IMR-90 (cell line): Measurements from ENCODE around the gene ZNF385B. TPM values are rescaled to one million over a fixed set of nuclear protein-coding genes. Genes with fewer than 3 reads are reported as not detected.
A peak's percentile ranks its signal among the peaks of the same experiment; 100 is the strongest.

ENCODE experiments used
- ATAC-seq: fragments of 200-7000 bp; cut with Tn5 transposase; 2 replicates; pipeline ENCODE4 v1.9.1; 2020; ENCODE audit warnings: low read depth, mild to moderate bottlenecking, moderate library complexity
- BruUV-seq: library from RNA; stranded (reverse); fragments of 400-500 nt; replicated peaks from 2 replicates; lab custom pipeline; 2021; lab: Mats Ljungman, UMichigan
- CTCF ChIA-PET: fragments of 300-600 bp; formaldehyde crosslinking; extraction: SDS; loops from one replicate; lab custom pipeline; 2021; ENCODE audit warnings: antibody characterized with exemption; lab: Yijun Ruan, JAX
- POLR2A ChIA-PET: fragments of 300-600 bp; sonication (Branson Sonifier 250); formaldehyde crosslinking; loops from one replicate; lab custom pipeline; 2022; ENCODE audit warnings: antibody characterized with exemption; ENCODE audit not compliant: unreplicated experiment; lab: Charles Lee
- DNase-seq: peaks from one replicate; pipeline ENCODE4 v3.0.0; 2013
- H2AFZ ChIP-seq: replicated peaks from 2 replicates; pipeline ENCODE3; 2013; ENCODE audit warnings: low read length, mild to moderate bottlenecking; ENCODE audit not compliant: poor library complexity
- H2AK5ac ChIP-seq: 2 replicates; pipeline ENCODE4 v1.6.1; 2013; ENCODE audit warnings: low read depth, low read length, inconsistent platforms
- H2AK9ac ChIP-seq: replicated peaks from 2 replicates; pipeline ENCODE3; 2013; ENCODE audit warnings: mild to moderate bottlenecking, low read depth, low read length, moderate library complexity; ENCODE audit not compliant: poor library complexity
- H2BK120ac ChIP-seq: 2 replicates; pipeline ENCODE4 v1.6.1; 2013; ENCODE audit warnings: low read depth, low read length, inconsistent platforms
- H2BK15ac ChIP-seq: 3 replicates; pipeline ENCODE4 v1.6.1; 2013; ENCODE audit warnings: low read depth, low read length, inconsistent platforms
- H2BK20ac ChIP-seq: 2 replicates; pipeline ENCODE4 v1.6.1; 2013; ENCODE audit warnings: low read depth, mild to moderate bottlenecking, inconsistent platforms, low read length, moderate library complexity
- H2BK5ac ChIP-seq: 2 replicates; pipeline ENCODE4 v1.6.1; 2013; ENCODE audit warnings: mild to moderate bottlenecking, low read depth, low read length, inconsistent platforms; ENCODE audit not compliant: poor library complexity, severe bottlenecking
- H3K14ac ChIP-seq: replicated peaks from 2 replicates; pipeline ENCODE4 v1.6.1; 2013; ENCODE audit warnings: low read depth, low read length, inconsistent platforms
- H3K18ac ChIP-seq: 2 replicates; pipeline ENCODE4 v1.6.1; 2013; ENCODE audit warnings: low read depth, low read length, control low read depth
- H3K23ac ChIP-seq: 2 replicates; pipeline ENCODE4 v1.6.1; 2013; ENCODE audit warnings: low read depth, low read length, inconsistent platforms
- H3K27ac ChIP-seq: 2 replicates; pipeline ENCODE4 v1.5.1; 2013; ENCODE audit warnings: mild to moderate bottlenecking, control low read depth, low read length; ENCODE audit not compliant: insufficient read depth
- H3K27me3 ChIP-seq: 2 replicates; pipeline ENCODE4 v1.6.1; 2013; ENCODE audit warnings: low read length; ENCODE audit not compliant: control insufficient read depth, insufficient read depth
- H3K36me3 ChIP-seq: 2 replicates; pipeline ENCODE4 v1.6.1; 2013; ENCODE audit warnings: low read length, mixed read lengths; ENCODE audit not compliant: control insufficient read depth, insufficient read depth
- H3K4ac ChIP-seq: 2 replicates; pipeline ENCODE4 v1.6.1; 2013; ENCODE audit warnings: low read depth, low read length, inconsistent platforms
- H3K4me1 ChIP-seq: 2 replicates; pipeline ENCODE4 v1.6.1; 2013; ENCODE audit warnings: low read length, mixed read lengths; ENCODE audit not compliant: control insufficient read depth, insufficient read depth
- H3K4me2 ChIP-seq: 2 replicates; pipeline ENCODE4 v1.6.1; 2013; ENCODE audit warnings: low read depth, mild to moderate bottlenecking, control low read depth, low read length, moderate library complexity
- H3K4me3 ChIP-seq: 2 replicates; pipeline ENCODE4 v1.5.1; 2013; ENCODE audit warnings: low read depth, mild to moderate bottlenecking, control low read depth, low read length, moderate library complexity; ENCODE audit not compliant: insufficient read depth
- H3K56ac ChIP-seq: 2 replicates; pipeline ENCODE4 v1.6.1; 2013; ENCODE audit warnings: low read length, inconsistent platforms; ENCODE audit not compliant: insufficient read depth; ENCODE audit errors: extremely low read depth
- H3K79me1 ChIP-seq, 2 experiments: 2 replicates each; pipeline ENCODE4 v1.6.1; 2013; ENCODE audit warnings: low read length in 2 of 2, inconsistent platforms in 1 of 2, low read depth in 1 of 2
- H3K9ac ChIP-seq: 2 replicates; pipeline ENCODE4 v1.6.1; 2013; ENCODE audit warnings: low read depth, low read length, control low read depth
- H3K9me1 ChIP-seq: 2 replicates; pipeline ENCODE4 v1.6.1; 2013; ENCODE audit warnings: low read length, inconsistent platforms; ENCODE audit not compliant: insufficient read depth
- H3K9me3 ChIP-seq: 2 replicates; pipeline ENCODE4 v1.6.1; 2013; ENCODE audit warnings: low read length; ENCODE audit not compliant: control insufficient read depth, insufficient read depth
- H4K20me1 ChIP-seq: 2 replicates; pipeline ENCODE4 v1.6.1; 2013; ENCODE audit warnings: low read length, inconsistent platforms; ENCODE audit not compliant: insufficient read depth
- H4K5ac ChIP-seq: 2 replicates; pipeline ENCODE4 v1.6.1; 2013; ENCODE audit warnings: mild to moderate bottlenecking, low read depth, low read length, control low read depth
- H4K8ac ChIP-seq, 2 experiments: 2 replicates each; pipeline ENCODE4 v1.6.1; 2013; ENCODE audit warnings: low read depth in 2 of 2, low read length in 2 of 2, control low read depth in 1 of 2, inconsistent platforms in 1 of 2
- H4K91ac ChIP-seq: 2 replicates; pipeline ENCODE4 v1.6.1; 2013; ENCODE audit warnings: low read depth, low read length, inconsistent platforms; ENCODE audit not compliant: insufficient read depth
- FOS ChIP-seq: fragments of 150-350 bp; IDR thresholded peaks from 2 replicates; pipeline ENCODE4 v1.6.1; 2016; ENCODE audit warnings: low read depth, low read length
- MAFK ChIP-seq: IDR thresholded peaks from 2 replicates; pipeline ENCODE4 v1.6.1; 2012; ENCODE audit warnings: low read depth, low read length, improper control_type of control experiment
- POLR2A ChIP-seq: IDR thresholded peaks from 2 replicates; pipeline ENCODE4 v1.6.1; 2012; ENCODE audit warnings: mild to moderate bottlenecking, low read depth, low read length
- RFX5 ChIP-seq: IDR thresholded peaks from 2 replicates; pipeline ENCODE4 v1.8.0; 2012; ENCODE audit warnings: low read depth, mild to moderate bottlenecking, low read length, moderate library complexity
- SMC3 ChIP-seq: fragments of 150-350 bp; IDR thresholded peaks from 2 replicates; pipeline ENCODE4 v1.6.1; 2016; ENCODE audit warnings: low read depth, mild to moderate bottlenecking, antibody characterized with exemption, low read length, moderate library complexity
- WGBS, 2 experiments: methylation state at CpG; one replicate each; pipeline versions ENCODE4 v1.1.5 to v1.1.7; 2013; ENCODE audit warnings: missing lambda C conversion rate in 2 of 2; ENCODE audit not compliant: insufficient read length in 1 of 2; ENCODE audit errors: extremely low coverage in 2 of 2; 5-methylcytosine and 5-hydroxymethylcytosine counted together
- dilution Hi-C: fragments of 300-500 bp; cut with HindIII; formaldehyde crosslinking; loops from one replicate; pipeline ENCODE4 v1.14.3; 2018; ENCODE audit warnings: low sequenced_read_pairs; ENCODE audit not compliant: unreplicated experiment
- in situ Hi-C: fragments of 300-500 bp; cut with MboI; formaldehyde crosslinking; loops from 3 replicates; pipeline ENCODE4 v1.14.3; 2019; ENCODE audit warnings: low sequenced_read_pairs, inconsistent platforms, mixed read lengths
- intact Hi-C: fragments of 100-400 bp; cut with micrococcal nuclease; formaldehyde crosslinking; loops from 2 replicates; pipeline ENCODE4 v1.10.0; 2022
- polyA plus RNA-seq, 3 experiments: library from polyadenylated mRNA; depleted of rRNA; stranded (reverse); fragments of >200 nt; gene quantifications; 2 replicates each; pipeline ENCODE4 v1.2.3, GENCODE V29; 2012; ENCODE audit warnings: low replicate concordance in 1 of 3
- total RNA-seq: library from RNA; depleted of rRNA; stranded (reverse); fragments of >200 nt; gene quantifications from 2 replicates; pipeline ENCODE4 v1.2.3, GENCODE V29; 2012

Gene ZNF385B
- total and polyA plus RNA-seq, 2 of the 4 experiments (the other 2 are of a cell fraction), result not detected

DNA sequence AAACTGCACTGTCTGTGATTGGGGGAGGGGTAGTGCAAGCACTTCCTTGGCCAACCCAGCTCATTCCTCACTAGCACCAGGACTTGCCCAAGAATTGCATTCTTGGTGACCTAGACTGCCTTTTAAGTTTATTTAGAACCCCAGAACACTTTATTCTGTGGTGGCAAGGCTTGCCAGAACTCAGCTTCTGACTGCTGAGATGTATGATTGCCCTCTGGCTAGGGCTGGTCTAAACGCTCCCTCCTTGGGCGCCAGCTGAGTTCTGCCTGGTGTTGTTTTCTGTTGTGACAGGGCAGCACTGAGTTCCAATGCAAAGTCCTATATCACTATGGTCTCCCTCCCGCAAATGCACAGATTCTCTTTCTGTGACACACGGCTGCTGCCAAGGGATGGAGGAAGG lies 247.7 kb downstream of the ZNF385B start:
- no peaks in the 10 kb centered on the region for H4K20me1 ChIP-seq
- no CpG with 5 or more reads among the region's 4 CpGs for WGBS, 2 experiments
- ATAC-seq (peak; percentile 42), DNase-seq (peak; percentile 23)
- H2AK5ac ChIP-seq, result peak overlapping the region; percentile 77; the same call in 1 of the 2 replicates
- H3K4me3 ChIP-seq, result no peak overlapping the region
- H3K4ac ChIP-seq, result peak overlapping the region; percentile 82
- no peaks in the 10 kb centered on the region for H3K36me3 ChIP-seq
- peak overlapping the region; percentile 26; the same call in 1 of the 2 replicates for H3K18ac ChIP-seq
- peak overlapping the region; percentile 84 for H2BK20ac ChIP-seq
- H3K9me3 ChIP-seq, result no peaks in the 10 kb centered on the region
- H3K27me3 ChIP-seq, result no peaks in the 10 kb centered on the region
- CTCF ChIA-PET, result interaction anchor here (0.8 kb wide), 1 partner anchor 140 kb away, joined by 3 read pairs; no protein-coding TSS in a partner anchor
- dilution Hi-C loops (no loop called here), in situ Hi-C loops (no loop called here), intact Hi-C loops (loop anchor here (5.0 kb wide), 1 partner anchor 134 kb away; no protein-coding TSS in a partner anchor)
- peak overlapping the region; percentile 72 for H2BK120ac ChIP-seq
- peak overlapping the region; percentile 29; the same call in 2 of the 3 replicates for H2BK15ac ChIP-seq
- no TSS peak for BruUV-seq
- no peak overlapping the region for H3K56ac ChIP-seq
- H3K4me2 ChIP-seq, result peak overlapping the region; percentile 49; the same call in 1 of the 2 replicates
- peak overlapping the region; percentile 81 for H3K14ac ChIP-seq
- peaks cover 20% of the 10 kb centered on the region for H3K9me1 ChIP-seq
- H3K27ac ChIP-seq, result no peak overlapping the region
- peak overlapping the region; percentile 68 for H3K23ac ChIP-seq
- H4K8ac ChIP-seq, result peak overlapping the region in 1 of 2 experiments; percentile 56; a peak in 3 of 4 replicates
- peak overlapping the region; percentile 52 for H2BK5ac ChIP-seq
- H3K9ac ChIP-seq, result no peak overlapping the region
- H3K79me1 ChIP-seq, result peaks cover 0 to 4% of the 10 kb centered on the region in 2 experiments; a peak in 1 of 4 replicates
- POLR2A ChIA-PET, result no interaction called here
- H4K91ac ChIP-seq, result peak overlapping the region; percentile 86
- H2AFZ ChIP-seq, result peak overlapping the region; percentile 53
- H4K5ac ChIP-seq, result peak overlapping the region; percentile 8; the same call in 1 of the 2 replicates
- no peak for TF ChIP-seq MAFK
- no peak for TF ChIP-seq POLR2A
- TF ChIP-seq SMC3, result no peak
- no peak for TF ChIP-seq FOS
- no peak for TF ChIP-seq RFX5
- peaks cover 17% of the 10 kb centered on the region for H3K4me1 ChIP-seq
- peak overlapping the region; percentile 62 for H2AK9ac ChIP-seq
